ENCODE results near the gene IL21R. TPM values are rescaled to one million over a fixed set of nuclear protein-coding genes. Genes with fewer than 3 reads are reported as not detected.
"Not testable (repeated sequence)": the region's sequence is repeated elsewhere in the genome, so short reads cannot be mapped to it uniquely, and the experiment has no call there.

The IL21R gene
- total RNA-seq, 1 donor from 2014 or later: 0.14 TPM

DNA sequence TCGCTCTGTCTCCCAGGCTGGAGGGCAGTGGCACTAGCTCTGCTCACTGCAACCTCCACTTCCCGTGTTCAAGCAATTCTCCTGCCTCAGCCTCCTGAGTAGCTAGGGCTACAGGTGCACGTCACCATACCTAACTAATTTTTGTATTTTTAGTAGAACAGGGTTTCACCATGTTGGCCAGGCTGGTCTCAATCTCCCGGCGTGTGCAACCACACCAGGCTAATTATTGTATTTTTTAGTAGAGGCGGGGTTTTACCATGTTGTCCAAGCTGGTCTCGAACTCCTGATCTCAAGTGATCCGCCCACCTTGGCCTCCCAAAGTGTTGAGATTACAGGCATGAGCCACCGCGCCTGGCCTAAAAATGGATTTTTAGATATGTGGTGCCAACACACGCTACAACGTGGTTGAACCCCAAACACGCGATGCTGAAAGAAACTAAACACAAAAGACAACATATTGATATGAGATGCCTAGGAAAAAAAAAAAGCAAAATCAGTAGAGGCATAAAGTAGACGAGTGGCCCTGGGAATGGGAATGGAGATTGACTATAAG is 3.6 kb upstream of the IL21R start:
- ATAC-seq; intact Hi-C loops (cut with DNase I); DNase-seq (ENCODE audit: missing footprints): not testable (repeated sequence)

- DNase-seq (ENCODE audit: missing footprints): no peak
- ATAC-seq: no peak
- intact Hi-C loops (cut with DNase I): no loop called here
These were observed 2.8 kb upstream of the IL21R start for GRCh38 chr16:27398894-27399853.

- intact Hi-C loops (cut with DNase I): no loop called here
- ATAC-seq (no peak), DNase-seq (ENCODE audit: missing footprints) (no peak)
These were observed 2.0 kb upstream of the IL21R start for GRCh38 chr16:27399969-27400368.

GRCh38 chr16:27400751-27401620 is 988 bp upstream of the IL21R start:
- DNase-seq (ENCODE audit: missing footprints) (no peak), ATAC-seq (no peak)
- intact Hi-C loops (cut with DNase I): no loop called here

- intact Hi-C loops (cut with DNase I): no loop called here
- ATAC-seq (no peak), DNase-seq (ENCODE audit: missing footprints) (no peak)
These were observed 592 bp downstream of the IL21R start for GRCh38 chr16:27402569-27402963.

DNA sequence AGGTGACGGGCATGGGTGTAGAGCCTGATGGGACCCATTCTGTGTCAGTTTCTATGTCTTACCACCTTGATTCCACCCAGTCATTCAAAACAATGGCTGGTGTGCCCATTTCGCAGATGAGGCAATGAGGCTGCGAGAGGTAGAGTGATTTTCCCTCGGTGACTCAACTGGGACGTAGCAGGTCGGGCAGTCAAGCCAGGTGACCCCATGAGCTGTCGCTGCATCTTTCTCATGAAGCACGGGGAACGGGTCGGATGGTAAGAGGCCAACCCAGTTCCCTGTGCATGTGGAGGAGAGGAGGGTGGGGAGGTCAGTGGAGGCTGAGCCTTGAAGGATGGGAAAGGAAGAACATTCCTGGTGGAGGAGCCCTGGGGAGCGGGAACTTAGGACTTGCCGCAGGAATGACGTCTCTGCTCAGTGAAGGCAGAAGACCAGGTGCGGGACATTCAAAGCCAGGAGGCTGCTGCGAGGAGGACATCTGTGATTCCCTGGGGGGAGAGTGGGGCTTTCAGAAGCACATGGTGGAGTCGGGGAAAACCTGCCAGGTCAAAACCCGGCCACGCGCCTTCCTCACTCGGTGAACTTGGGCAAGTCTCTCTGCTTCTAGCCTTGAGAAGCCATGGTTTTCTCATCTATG is 1.1 kb downstream of the IL21R start:
- ATAC-seq: no peak
- intact Hi-C loops (cut with DNase I): no loop called here

DNA sequence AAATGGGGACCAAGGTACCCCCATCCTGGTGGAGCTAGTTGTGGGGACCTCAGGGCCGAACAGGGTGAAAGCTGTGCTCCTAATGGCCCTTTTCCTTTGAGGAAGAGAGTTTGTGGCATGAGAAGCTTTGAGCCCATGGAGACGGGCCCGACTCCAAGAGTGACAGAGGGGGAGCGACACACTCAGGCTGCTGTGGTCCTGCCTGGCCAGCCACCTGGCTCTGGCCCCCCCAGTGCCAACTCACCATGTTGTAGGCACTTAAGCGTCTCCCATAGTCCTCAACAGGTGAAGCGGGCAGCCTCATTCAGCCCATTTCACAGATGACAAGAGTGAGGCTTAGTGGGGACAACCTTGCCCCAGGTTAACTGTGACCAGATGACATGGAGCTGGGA is 1.6 kb downstream of the IL21R start:
- intact Hi-C loops (cut with DNase I): no loop called here
- ATAC-seq (no peak), DNase-seq (ENCODE audit: missing footprints) (no peak)

More for the DNA sequence above, 1.1 kb downstream of the IL21R start:
- DNase-seq (ENCODE audit: missing footprints): no peak

GRCh38 chr16:27404163-27404823 is 2.3 kb downstream of the IL21R start:
- intact Hi-C loops (cut with DNase I): no loop called here
- no peak for DNase-seq (ENCODE audit: missing footprints)
- no peak for ATAC-seq

DNA sequence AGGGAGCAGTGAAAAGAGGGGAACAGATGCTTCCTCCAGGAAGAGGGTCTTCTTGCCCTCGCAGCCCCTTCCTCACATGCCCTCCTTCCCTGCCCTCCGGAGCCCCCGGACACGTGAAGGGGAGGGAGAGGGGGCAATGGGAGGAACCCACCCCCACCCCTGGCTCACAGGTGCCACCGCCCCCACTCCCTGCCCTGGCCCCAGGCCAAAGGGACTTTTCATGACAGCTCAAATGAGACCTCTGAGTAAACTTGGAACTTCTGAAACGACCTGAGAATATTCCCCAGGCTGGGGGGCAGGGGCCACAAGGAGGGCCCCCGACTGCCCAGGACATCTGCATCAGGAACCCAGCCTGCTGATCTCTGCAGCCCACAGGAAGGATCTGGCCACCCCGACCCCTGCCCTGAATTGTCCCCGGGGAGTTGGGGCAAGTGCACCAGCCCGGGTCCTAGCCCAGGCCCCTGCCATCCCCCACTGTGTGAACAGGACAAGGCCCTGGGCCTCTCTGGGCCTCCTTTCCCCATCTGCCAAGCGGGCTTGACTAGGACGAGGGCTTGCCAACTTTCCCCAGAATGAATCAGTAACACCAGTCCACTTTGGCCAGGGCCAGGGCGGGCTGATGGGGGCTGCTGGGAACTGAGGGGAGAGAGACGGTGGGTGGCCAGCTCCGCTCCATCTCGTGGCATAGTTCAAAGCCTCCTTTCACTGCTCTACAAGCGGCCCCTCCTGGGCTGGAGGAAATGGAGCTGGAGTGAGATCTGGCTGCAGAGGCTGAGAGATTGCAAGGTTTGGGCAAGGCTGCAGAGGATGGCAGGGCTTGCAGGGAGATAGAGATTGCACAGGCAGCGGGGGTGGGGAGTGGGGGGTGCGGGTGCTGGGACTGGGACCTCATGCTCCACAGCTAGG is 3.8 kb downstream of the IL21R start:
- intact Hi-C loops (cut with DNase I): no loop called here
- no peak for DNase-seq (ENCODE audit: missing footprints)
- no peak for ATAC-seq

GRCh38 chr16:27406511-27407128 is 4.6 kb downstream of the IL21R start:
- intact Hi-C loops (cut with DNase I): no loop called here
- DNase-seq (ENCODE audit: missing footprints) (no peak), ATAC-seq (no peak)

DNA sequence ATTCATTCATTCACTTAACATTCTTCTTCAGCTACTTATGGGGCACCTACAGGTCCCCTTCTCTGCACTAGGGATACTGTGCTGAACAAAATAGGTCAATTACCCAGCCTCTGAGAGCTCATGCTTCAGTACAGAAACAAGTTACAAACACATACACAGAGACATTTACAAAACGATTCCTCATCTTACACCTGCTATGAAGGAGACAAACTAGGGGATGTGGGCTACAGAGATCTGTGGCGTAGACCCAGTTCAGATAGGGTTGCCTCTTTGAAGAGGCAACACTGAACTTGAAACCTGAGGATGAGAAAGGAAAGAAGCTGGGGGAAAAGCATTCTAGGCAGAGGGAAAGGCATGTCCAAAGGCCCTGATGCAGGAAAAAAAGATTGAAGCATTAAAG is 5.2 kb downstream of the IL21R start:
- DNase-seq (ENCODE audit: missing footprints) (no peak), ATAC-seq (no peak)
- intact Hi-C loops (cut with DNase I): no loop called here

GRCh38 chr16:27408012-27408601 is 6.1 kb downstream of the IL21R start:
- no peak for DNase-seq (ENCODE audit: missing footprints)
- no peak for ATAC-seq
- intact Hi-C loops (cut with DNase I): no loop called here

DNA sequence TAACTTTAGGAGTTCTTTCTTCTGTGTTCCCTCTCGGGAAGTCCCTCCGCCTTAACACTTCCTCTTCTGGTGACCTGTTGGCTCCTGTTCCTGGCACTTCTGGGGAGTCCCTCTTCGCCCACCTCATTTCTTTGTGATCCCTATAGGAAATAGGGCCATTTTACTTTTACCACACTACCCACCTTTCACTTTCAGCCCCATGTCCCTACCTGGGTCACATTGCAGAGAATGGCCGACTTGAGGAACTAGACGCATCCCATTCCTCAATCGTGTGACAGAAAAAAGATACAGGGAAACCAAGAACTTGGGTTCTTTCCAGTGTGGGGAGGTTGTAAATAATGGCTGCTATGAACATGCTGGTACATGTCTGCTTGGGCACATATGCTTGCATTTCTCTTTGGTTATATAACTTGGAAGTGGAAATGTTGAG is 6.6 kb downstream of the IL21R start:
- intact Hi-C loops (cut with DNase I): no loop called here
- DNase-seq (ENCODE audit: missing footprints) (no peak), ATAC-seq (no peak)

DNA sequence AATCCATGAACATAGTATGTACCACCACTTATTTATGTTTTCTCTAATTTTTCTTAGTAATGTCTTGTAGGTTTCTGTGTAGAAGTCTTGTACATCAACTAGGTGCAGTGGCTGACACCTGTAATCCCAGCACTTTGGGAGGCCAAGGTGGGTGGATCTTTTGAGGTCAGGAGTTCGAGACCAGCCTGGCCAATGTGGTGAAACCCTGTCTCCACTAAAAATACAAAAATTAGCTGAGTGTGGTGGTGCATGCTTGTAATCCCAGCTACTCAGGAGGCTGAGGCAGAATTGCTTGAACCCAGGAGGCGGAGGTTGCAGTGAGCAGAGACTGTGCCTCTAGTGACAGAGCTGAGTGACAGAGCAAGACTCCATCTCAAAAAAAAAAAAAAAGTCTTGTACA is 8.0 kb downstream of the IL21R start:
- ATAC-seq; intact Hi-C loops (cut with DNase I); DNase-seq (ENCODE audit: missing footprints): not testable (repeated sequence)

GRCh38 chr16:27410761-27411160 is 8.8 kb downstream of the IL21R start:
- intact Hi-C loops (cut with DNase I): no loop called here
- no peak for DNase-seq (ENCODE audit: missing footprints)

GRCh38 chr16:27413956-27414355 is 12.0 kb downstream of the IL21R start:
- intact Hi-C loops (cut with DNase I): no loop called here
- ATAC-seq: no peak
- DNase-seq (ENCODE audit: missing footprints): no peak

More at GRCh38 chr16:27410761-27411160, 8.8 kb downstream of the IL21R start:
- ATAC-seq: no peak

Data from Right ventricle myocardium inferior (tissue), 1 donor.